GM21723 (cell line): ENCODE results near the gene TNFRSF25.

Experiments used
- ATAC-seq: cut with Tn5 transposase; IDR thresholded peaks from one replicate; pipeline ENCODE4 v1.9.1; 2021; ENCODE audit warnings: mild to moderate bottlenecking, moderate library complexity; ENCODE audit not compliant: unreplicated experiment

Gene TNFRSF25

GRCh38 chr1:6466023-6466422 is at the start of gene TNFRSF25:
Gene TNFRSF25, minus strand, starts transcription at chr1:6466173. Its CDS starts 66 bp downstream, at chr1:6466107.
- ATAC-seq: no peak

- ATAC-seq: no peak
These were observed 49.8 kb upstream of the TNFRSF25 start for GRCh38 chr1:6515771-6516170.

- ATAC-seq: no peak
These were observed 47.4 kb upstream of the TNFRSF25 start for GRCh38 chr1:6513320-6513801.

GRCh38 chr1:6512908-6513280 is 46.9 kb upstream of the TNFRSF25 start:
- ATAC-seq: no peak

- no peak for ATAC-seq
These were observed 46.4 kb upstream of the TNFRSF25 start for GRCh38 chr1:6512245-6512907.

- ATAC-seq: no peak
These were observed 45.7 kb upstream of the TNFRSF25 start for GRCh38 chr1:6511561-6512244.

- ATAC-seq: no peak
These were observed 45.1 kb upstream of the TNFRSF25 start for GRCh38 chr1:6511056-6511455.

- no peak for ATAC-seq
These were observed 44.5 kb upstream of the TNFRSF25 start for GRCh38 chr1:6510493-6510892.

GRCh38 chr1:6509919-6510291 is 43.9 kb upstream of the TNFRSF25 start:
- no peak for ATAC-seq

- no peak for ATAC-seq
These were observed 43.4 kb upstream of the TNFRSF25 start for GRCh38 chr1:6509220-6509918.

GRCh38 chr1:6508816-6509189 is 42.8 kb upstream of the TNFRSF25 start:
- no peak for ATAC-seq

GRCh38 chr1:6508154-6508815 is 42.3 kb upstream of the TNFRSF25 start:
- no peak for ATAC-seq

GRCh38 chr1:6507461-6507911 is 41.5 kb upstream of the TNFRSF25 start:
- ATAC-seq: no peak

- ATAC-seq: no peak
These were observed 41.1 kb upstream of the TNFRSF25 start for GRCh38 chr1:6507037-6507428.

GRCh38 chr1:6506210-6507036 is 40.5 kb upstream of the TNFRSF25 start:
- ATAC-seq: no peak

- ATAC-seq: no peak
These were observed 39.6 kb upstream of the TNFRSF25 start for GRCh38 chr1:6505367-6506209.

GRCh38 chr1:6504887-6505286 is 38.9 kb upstream of the TNFRSF25 start:
- no peak for ATAC-seq

GRCh38 chr1:6503884-6504602 is 38.1 kb upstream of the TNFRSF25 start:
- no peak for ATAC-seq
